KOPT-K1 (cell line): Measurements from ENCODE around the gene OR4N5.
"Not testable (repeated sequence)": the region's sequence is repeated elsewhere in the genome, so short reads cannot be mapped to it uniquely, and the experiment has no call there.

Experiments used
- H3K27ac ChIP-seq: fragments of 200-600 bp; sonication (generic); 2 replicates; pipeline ENCODE4 v1.5.1; 2016; ENCODE audit warnings: antibody characterized with exemption, mild to moderate bottlenecking, low read depth, low read length; ENCODE audit not compliant: poor library complexity, severe bottlenecking
- H3K36me3 ChIP-seq: fragments of 200-600 bp; sonication (generic); 2 replicates; pipeline ENCODE4 v1.5.1; 2017; ENCODE audit warnings: antibody characterized with exemption, mild to moderate bottlenecking, low read length, moderate library complexity; ENCODE audit not compliant: insufficient read depth
- H3K9me3 ChIP-seq: fragments of 200-600 bp; sonication (generic); 2 replicates; pipeline ENCODE4 v1.5.1; 2017; ENCODE audit warnings: antibody characterized with exemption, low read length, mild to moderate bottlenecking; ENCODE audit not compliant: insufficient read depth, poor library complexity, severe bottlenecking

The OR4N5 gene

DNA sequence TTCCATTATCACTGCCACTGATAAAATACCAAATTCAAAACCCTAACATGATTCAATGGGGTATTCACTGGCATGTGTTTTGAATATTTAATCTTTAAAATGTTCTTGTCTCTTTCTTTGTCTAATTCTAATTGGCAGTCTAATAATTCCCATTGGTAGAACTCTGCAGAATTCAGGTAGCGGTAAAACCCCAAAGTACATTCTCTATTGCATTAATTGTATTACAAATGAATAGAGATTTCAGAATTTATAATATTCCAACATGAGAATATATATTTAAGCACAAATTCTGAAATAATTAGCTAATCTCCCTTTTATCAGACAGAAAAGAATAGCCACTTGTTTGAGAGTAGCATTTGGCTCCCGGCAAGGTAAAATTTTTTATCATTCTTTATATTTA lies at the start of gene OR4N5:
Gene OR4N5 (plus strand): TSS at position 301 of the 400 bp plus-strand sequence. CDS start 4,916 bp downstream, outside the sequence.
- H3K27ac ChIP-seq: no peak within 1 kb of the TSS
- H3K36me3 ChIP-seq: no peaks in the 10 kb centered on the region
- H3K9me3 ChIP-seq: no peaks in the 10 kb centered on the region

GRCh38 chr14:20092050-20092449 lies 46.6 kb upstream of the OR4N5 start:
- H3K36me3 ChIP-seq: no peaks in the 10 kb centered on the region
- H3K9me3 ChIP-seq: no peaks in the 10 kb centered on the region
- H3K27ac ChIP-seq: no peak overlapping the region

DNA sequence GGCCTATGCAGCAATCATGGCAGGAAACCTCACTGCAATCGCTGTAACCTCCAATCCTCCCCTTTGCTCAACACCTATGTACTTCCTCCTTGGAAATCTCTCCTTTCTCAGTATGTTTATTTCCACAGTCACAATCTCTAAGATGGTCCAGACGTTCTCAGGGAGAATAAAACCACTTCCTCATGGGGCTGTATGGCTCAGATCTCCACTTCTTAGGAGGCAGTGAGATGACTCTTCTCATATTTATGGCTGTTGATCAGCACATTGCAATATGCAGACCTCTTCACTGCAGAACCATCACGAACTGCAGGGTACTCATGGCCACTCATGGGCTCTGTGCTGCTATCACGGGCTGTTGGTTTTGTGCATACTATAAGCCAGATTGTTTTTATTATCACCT lies 45.2 kb upstream of the OR4N5 start:
- Histone ChIP-seq H3K27ac (no peak overlapping the region), H3K9me3 (no peaks in the 10 kb centered on the region)

GRCh38 chr14:20098926-20099770 lies 39.5 kb upstream of the OR4N5 start:
- not testable (repeated sequence) for H3K27ac ChIP-seq, H3K36me3 ChIP-seq, H3K9me3 ChIP-seq

More for the DNA sequence above, 45.2 kb upstream of the OR4N5 start:
- no peaks in the 10 kb centered on the region for H3K36me3 ChIP-seq

DNA sequence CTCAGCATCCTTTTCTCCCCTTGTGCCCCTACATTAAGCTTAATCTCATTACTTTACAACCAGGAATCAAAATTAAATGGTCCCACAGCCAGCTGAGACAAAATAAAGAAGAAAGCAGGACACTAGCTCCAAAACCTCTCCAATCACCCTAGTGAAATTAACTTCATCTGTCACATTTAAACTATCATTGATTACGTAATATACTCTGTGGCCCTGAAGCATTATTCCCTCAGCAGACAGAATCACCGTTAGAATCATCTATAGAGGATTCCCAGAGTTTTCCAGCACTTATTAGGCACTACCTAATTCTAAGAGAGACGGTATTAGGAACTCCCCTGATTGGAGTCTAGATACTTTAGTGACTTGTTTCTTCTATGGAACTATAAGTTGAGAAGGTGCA lies 28.2 kb upstream of the OR4N5 start, which contains the start of gene OR4K17:
Gene OR4K17 (plus strand): TSS at position 302 of the 400 bp plus-strand sequence. CDS start 6,761 bp downstream, outside the sequence.
- Histone ChIP-seq H3K9me3 (no peaks in the 10 kb centered on the region), H3K36me3 (no peaks in the 10 kb centered on the region), H3K27ac (no peak within 1 kb of the TSS)

GRCh38 chr14:20112321-20112720 lies 26.3 kb upstream of the OR4N5 start:
- Histone ChIP-seq H3K9me3 (no peaks in the 10 kb centered on the region), H3K27ac (no peak overlapping the region), H3K36me3 (no peaks in the 10 kb centered on the region)

GRCh38 chr14:20116748-20117147 lies 21.9 kb upstream of the OR4N5 start:
- Histone ChIP-seq H3K36me3 (no peaks in the 10 kb centered on the region), H3K27ac (no peak overlapping the region), H3K9me3 (no peaks in the 10 kb centered on the region)

- no peaks in the 10 kb centered on the region for H3K36me3 ChIP-seq
- no peaks in the 10 kb centered on the region for H3K9me3 ChIP-seq
- H3K27ac ChIP-seq: no peak overlapping the region
Measured at GRCh38 chr14:20118795-20119194, 19.8 kb upstream of the OR4N5 start.

GRCh38 chr14:20143911-20144310 lies 5.3 kb downstream of the OR4N5 start:
- H3K9me3 ChIP-seq: no peaks in the 10 kb centered on the region
- H3K27ac ChIP-seq: no peak overlapping the region
- H3K36me3 ChIP-seq: no peaks in the 10 kb centered on the region

DNA sequence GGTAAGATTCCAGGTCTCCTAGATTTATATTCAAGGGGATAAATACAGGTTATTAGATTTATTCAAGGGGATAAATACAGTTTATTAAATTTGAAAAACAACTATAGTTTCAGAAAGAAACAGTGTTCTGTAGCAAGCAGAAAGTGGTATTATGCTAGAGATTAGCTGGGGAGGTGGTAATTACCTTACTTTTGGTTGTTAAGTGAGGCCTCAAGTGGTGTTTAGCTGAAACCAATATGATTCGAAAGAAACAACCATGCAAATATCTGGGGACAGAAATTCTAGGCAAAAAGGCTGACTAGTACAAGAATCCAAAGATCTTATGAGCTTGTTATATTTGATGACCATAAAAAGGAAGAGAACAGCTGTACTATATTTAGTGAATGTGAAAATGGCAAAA lies 6.2 kb downstream of the OR4N5 start:
- Histone ChIP-seq H3K27ac (no peak overlapping the region), H3K9me3 (no peaks in the 10 kb centered on the region), H3K36me3 (no peaks in the 10 kb centered on the region)

DNA sequence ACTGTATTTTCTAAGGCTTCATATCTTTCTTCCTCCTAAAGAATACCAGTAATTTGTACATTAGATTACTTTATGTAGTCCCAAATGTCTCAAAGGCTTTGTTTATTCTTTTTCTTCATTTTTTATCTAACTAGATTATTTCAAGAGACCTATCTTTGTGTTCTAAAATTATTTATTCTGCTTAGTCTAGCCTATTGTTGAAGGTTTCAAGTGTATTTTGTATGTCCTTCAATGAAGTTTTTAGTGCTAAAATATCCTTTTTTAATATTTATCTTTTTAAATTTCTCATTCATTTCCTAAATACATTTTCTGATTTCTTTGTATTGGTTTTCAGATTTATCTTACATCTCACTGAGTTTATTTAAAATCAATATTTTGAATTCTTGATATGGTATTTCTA lies 25.8 kb downstream of the OR4N5 start:
- H3K36me3 ChIP-seq: no peaks in the 10 kb centered on the region
- H3K9me3 ChIP-seq: peaks cover 17% of the 10 kb centered on the region
- no peak overlapping the region for H3K27ac ChIP-seq

DNA sequence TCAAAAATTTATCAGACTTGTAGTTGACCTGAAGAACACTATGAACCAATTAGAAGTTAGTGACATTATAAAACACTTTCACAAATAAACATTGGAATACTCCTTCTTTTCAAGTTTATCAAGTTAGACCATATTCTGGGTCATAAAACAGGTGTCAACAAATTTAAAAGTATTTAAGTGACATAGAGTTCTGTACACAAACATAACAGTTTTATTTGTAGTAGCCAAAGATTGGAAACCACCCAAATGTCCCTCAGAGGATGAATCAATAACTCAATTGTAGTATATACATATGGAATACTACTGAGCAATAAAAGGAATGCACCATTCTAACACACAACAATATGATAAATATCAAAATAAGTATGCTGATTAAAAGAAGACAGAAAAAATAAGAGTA lies 28.5 kb downstream of the OR4N5 start:
- H3K27ac ChIP-seq: no peak overlapping the region
- H3K36me3 ChIP-seq: no peaks in the 10 kb centered on the region
- peaks cover 17% of the 10 kb centered on the region for H3K9me3 ChIP-seq

DNA sequence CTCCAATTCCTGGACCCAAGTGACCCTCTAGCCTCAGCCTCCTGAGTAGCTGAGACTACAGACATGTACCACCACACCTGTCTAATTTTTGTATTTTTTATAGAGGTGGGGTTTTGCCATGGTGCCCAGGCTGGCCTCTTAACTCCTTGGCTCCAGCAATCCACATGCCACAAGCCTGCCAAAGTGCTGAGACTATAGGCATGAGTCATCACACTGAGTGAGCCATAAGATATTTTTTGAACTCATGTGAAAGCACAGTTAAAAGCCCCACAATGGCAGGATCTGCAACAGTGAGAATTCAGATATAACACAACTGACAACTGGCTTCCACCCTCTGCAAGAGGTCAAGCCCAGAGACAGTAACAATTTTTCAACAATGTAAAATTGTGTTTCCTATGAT lies 31.2 kb downstream of the OR4N5 start:
- H3K36me3 ChIP-seq, H3K27ac ChIP-seq: not testable (repeated sequence)

GRCh38 chr14:20174205-20174604 lies 35.6 kb downstream of the OR4N5 start:
- not testable (repeated sequence) for H3K27ac ChIP-seq, H3K9me3 ChIP-seq, H3K36me3 ChIP-seq

More for the DNA sequence above, 31.2 kb downstream of the OR4N5 start:
- not testable (repeated sequence) for H3K9me3 ChIP-seq

DNA sequence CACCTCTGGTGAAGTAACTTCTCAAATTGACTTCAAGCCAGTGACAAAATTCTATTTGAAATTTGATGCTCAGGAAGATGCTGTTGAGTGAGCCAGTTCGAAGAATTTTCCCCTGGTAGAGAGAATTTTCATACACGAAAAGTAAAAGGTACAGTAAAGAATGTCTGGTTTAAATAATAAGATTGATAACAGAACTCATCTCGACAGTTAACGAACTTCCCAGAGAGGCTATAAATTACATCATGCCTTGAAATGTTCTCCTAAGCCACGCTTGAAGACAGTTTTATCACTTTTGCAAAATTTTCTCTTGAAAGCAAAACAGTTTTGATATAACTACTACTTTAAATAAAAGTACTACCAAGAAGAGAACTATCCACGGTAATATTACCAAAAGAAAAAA lies 37.7 kb downstream of the OR4N5 start:
- Histone ChIP-seq H3K9me3 (no peaks in the 10 kb centered on the region), H3K27ac (no peak overlapping the region), H3K36me3 (no peaks in the 10 kb centered on the region)

- Histone ChIP-seq H3K27ac (no peak overlapping the region), H3K9me3 (no peaks in the 10 kb centered on the region), H3K36me3 (no peaks in the 10 kb centered on the region)
Measured at GRCh38 chr14:20177433-20177974, 38.9 kb downstream of the OR4N5 start.
